Measurements from ENCODE around the gene IGF2BP2.
A peak's percentile ranks its signal among the peaks of the same experiment; 100 is the strongest.
"Not testable (repeated sequence)": the region's sequence is repeated elsewhere in the genome, so short reads cannot be mapped to it uniquely, and the experiment has no call there.

Gene IGF2BP2

GRCh38 chr3:185825639-185826481 lies 1.0 kb upstream of the IGF2BP2 start:
- Mint-ChIP-seq H3K27ac (no peak overlapping the region), H3K9me3 (no peaks in the 10 kb centered on the region), H3K36me3 (ENCODE audit: low read depth) (no peaks in the 10 kb centered on the region), H3K4me1 (peaks cover 10% of the 10 kb centered on the region), H3K4me3 (peak overlapping the region; percentile 71), H3K27me3 (peaks cover 68% of the 10 kb centered on the region)
- peak; percentile 53 for DNase-seq
- peak; percentile 52 for ATAC-seq

DNA sequence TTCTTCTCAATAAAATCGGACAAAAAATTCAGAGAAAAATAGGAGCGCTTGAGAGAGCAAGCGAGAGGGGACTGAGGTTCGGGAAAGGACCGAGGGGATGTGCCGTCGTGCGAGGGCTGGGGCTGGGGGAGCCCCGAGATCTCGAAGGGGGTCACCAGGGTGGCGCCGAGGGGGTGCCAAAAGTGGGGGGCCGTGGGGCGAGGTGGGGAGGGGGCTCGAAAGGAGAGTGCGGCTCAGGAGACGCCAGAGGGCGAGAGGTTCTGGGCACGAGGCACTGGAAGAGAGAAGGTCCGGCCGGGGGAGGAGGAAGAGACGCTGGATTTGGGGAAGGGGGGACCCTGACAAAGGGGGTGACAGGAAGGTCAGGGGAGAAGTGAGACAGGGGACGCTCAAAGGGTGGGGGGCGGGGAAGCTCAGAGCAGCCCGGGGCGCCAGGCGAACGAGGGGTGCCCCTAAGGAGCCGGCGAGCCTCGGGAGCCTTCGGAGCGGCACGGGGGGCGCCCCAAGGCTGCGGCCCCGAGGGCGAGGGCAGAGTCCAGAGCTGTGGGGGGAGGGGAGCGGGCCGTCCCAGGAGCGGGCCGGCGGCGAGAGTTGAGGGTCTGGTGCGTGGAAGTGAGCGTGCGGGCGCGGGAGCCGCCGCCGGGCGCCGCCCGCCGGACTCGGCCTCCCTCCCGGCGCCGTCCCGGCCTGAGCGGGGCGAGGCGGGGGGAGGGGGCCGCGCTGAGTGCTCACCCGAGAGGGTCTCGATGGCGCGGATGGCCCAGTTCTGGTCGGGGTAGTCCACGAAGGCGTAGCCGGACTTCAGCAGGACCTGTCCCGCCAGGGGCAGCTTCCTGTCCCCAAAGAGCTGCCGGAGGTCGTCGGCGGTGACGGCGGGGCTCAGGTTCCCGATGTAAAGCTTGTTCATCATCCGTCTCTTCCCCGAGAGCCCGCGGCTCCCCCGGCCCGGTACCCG lies 514 bp downstream of the IGF2BP2 start:
- Mint-ChIP-seq H3K4me3 (peak overlapping the region; percentile 76), H3K9me3 (no peaks in the 10 kb centered on the region), H3K36me3 (ENCODE audit: low read depth) (no peaks in the 10 kb centered on the region), H3K27me3 (peaks cover 65% of the 10 kb centered on the region), H3K4me1 (peaks cover 10% of the 10 kb centered on the region), H3K27ac (no peak overlapping the region)
- ATAC-seq (peak; percentile 29), DNase-seq (peak; percentile 33)

- Mint-ChIP-seq H3K27ac (no peak overlapping the region), H3K4me3 (peak overlapping the region; percentile 76), H3K9me3 (no peaks in the 10 kb centered on the region), H3K36me3 (ENCODE audit: low read depth) (no peaks in the 10 kb centered on the region), H3K4me1 (peaks cover 10% of the 10 kb centered on the region), H3K27me3 (peaks cover 64% of the 10 kb centered on the region)
- DNase-seq, result peak; percentile 19
- ATAC-seq, result no peak
Measured at GRCh38 chr3:185823078-185824044, 1.5 kb downstream of the IGF2BP2 start.

DNA sequence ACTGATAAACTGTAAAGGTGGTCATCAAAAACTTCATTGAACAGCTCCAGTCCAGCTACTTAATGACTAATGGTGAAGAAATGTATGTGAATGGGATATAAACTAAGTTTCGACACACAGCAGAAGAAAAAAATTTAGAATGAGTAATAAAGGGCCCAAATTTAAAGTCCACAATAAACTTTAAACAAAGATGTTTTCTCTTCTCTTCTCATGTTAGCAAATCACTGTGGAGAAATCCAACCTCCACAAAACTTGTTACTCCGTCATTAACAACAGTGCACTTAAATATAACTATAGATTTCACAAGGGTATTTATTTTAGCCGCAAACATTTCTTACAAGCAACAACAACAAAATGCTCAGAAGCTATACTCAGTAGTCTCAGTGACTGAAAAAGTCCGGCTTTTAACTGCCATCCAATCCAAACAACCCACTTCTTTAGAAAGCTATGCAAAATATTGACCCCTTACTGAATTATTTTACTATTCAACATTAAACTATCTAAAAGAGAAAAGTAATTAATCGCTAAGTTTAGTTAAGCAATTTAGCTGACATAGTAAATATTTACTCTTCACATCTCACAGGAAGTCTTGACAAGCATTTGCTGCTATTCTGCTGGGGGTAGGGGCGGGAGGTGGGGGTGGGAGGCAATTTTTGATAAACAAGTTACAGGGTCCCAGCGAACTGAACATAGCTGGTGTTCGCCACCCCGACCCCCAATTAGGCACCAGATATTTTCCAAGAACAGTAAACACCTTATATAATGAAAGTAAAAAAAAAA lies 2.4 kb downstream of the IGF2BP2 start:
- peaks cover 10% of the 10 kb centered on the region for H3K4me1 Mint-ChIP-seq
- no peaks in the 10 kb centered on the region for H3K9me3 Mint-ChIP-seq
- DNase-seq (no peak), ATAC-seq (no peak)
- H3K27ac Mint-ChIP-seq, result no peak overlapping the region
- peaks cover 57% of the 10 kb centered on the region for H3K27me3 Mint-ChIP-seq
- H3K36me3 Mint-ChIP-seq (ENCODE audit: low read depth), result no peaks in the 10 kb centered on the region
- peak overlapping the region; percentile 62 for H3K4me3 Mint-ChIP-seq

GRCh38 chr3:185820973-185821758 lies 3.7 kb downstream of the IGF2BP2 start:
- Mint-ChIP-seq H3K36me3 (ENCODE audit: low read depth) (no peaks in the 10 kb centered on the region), H3K27me3 (peaks cover 52% of the 10 kb centered on the region), H3K4me3 (no peak overlapping the region), H3K9me3 (no peaks in the 10 kb centered on the region), H3K27ac (no peak overlapping the region), H3K4me1 (peaks cover 10% of the 10 kb centered on the region)
- ATAC-seq (no peak), DNase-seq (no peak)

DNA sequence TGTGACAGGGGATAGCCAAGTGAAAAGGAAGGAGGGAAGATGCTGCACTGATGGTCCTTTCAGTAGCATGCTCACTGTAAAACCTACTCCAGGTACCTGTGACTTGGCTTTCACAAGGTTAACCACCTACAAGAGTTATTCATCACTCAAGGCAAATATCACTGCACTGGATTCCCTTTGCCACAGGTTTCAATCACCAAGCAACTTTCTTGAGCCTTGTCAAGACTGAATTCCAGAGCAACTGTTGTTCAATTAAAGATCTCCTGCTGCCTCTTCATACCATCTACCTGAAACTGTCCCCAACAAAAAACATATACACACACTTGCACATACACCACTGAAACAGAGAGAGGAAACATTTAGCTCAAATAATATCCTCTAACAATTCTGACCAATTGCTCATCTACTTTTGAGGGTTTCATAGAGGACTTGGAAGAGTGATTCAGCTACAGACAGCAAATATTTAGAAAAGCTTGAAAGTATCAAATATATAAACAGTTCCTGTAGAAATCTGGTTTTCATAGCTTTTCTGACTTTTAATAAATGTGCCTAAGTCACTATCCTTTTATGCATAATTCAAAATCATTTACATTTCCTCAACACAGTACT lies 6.5 kb downstream of the IGF2BP2 start:
- Mint-ChIP-seq H3K27ac (no peak overlapping the region), H3K9me3 (no peaks in the 10 kb centered on the region), H3K4me1 (peaks cover 3% of the 10 kb centered on the region), H3K4me3 (no peak overlapping the region), H3K36me3 (ENCODE audit: low read depth) (no peaks in the 10 kb centered on the region), H3K27me3 (peaks cover 42% of the 10 kb centered on the region)
- no peak for DNase-seq
- ATAC-seq, result no peak

DNA sequence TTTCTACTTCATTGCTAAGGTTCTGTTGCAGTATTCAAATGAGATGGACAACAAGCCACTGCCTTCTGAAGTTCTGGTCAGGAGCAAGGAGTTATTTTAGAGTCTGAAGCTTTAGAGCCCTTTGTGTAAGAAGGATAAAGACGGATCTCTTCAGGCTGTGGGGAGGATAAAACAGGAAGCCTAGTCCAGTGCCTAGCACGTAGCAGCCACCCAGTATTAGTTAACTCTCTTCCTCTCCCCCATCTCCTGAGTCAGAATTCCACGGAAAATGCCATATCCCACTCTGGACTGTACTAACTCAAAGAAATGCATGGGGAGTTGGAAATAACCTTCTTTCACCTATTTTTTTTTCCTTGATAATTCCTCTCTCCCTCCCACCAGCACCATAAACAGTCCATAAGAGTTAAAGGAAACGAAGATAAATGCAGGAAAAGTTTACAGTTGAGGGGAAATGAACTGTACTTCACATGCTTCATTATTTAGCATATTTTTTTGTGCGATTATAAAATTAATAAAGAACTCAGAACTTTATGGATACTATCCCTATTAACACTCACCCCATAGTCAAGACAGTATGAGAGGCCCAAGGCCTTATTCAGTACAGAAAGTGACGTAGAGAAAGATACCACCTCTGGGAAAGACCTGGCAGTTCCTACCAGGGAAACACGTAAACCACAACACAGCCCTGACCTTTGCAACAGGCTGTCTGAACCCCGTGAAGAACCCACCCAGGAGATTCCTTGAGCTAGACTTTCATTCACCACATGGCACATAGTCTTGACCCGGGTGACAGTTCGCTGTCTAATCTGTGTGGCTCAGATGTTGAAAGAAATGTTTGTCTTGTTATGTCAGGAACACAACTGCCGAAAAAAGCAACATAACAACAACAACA lies 9.2 kb downstream of the IGF2BP2 start:
- H3K9me3 Mint-ChIP-seq, result no peaks in the 10 kb centered on the region
- no peak overlapping the region for H3K27ac Mint-ChIP-seq
- H3K4me3 Mint-ChIP-seq, result no peak overlapping the region
- DNase-seq (no peak), ATAC-seq (peak; percentile 49)
- H3K27me3 Mint-ChIP-seq, result peaks cover 21% of the 10 kb centered on the region
- H3K4me1 Mint-ChIP-seq, result no peaks in the 10 kb centered on the region
- H3K36me3 Mint-ChIP-seq (ENCODE audit: low read depth), result no peaks in the 10 kb centered on the region

DNA sequence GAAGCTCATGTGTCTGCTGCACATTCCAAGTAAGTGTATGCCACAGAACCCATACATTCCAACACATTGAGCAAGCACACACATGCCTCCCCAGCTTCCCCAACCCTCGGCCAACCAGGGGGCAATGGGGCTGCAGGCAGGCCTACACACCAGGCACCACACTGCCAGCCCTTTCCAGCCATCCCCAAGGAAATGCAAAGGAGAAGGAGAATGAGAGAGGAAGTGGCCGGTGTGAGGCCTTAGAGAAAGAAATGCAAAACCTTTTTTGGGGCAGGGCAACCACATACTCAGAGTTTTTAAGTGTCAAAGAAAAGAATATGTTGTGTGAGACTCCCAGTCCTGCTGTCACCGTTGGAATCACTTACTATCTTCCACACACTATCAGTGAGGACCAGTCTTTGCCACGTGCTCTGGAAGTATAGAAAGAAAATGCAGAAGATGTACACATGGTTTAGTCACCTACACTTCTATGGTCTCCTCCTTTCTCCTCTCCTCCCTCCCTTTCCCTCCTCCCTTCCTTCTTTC lies 11.1 kb downstream of the IGF2BP2 start:
- Mint-ChIP-seq H3K9me3 (no peaks in the 10 kb centered on the region), H3K27ac (no peak overlapping the region), H3K4me3 (no peak overlapping the region), H3K4me1 (no peaks in the 10 kb centered on the region), H3K36me3 (ENCODE audit: low read depth) (no peaks in the 10 kb centered on the region), H3K27me3 (peaks cover 20% of the 10 kb centered on the region)
- ATAC-seq (no peak), DNase-seq (no peak)

GRCh38 chr3:185813205-185813604 lies 11.6 kb downstream of the IGF2BP2 start:
- Mint-ChIP-seq H3K4me3 (no peak overlapping the region), H3K27ac (no peak overlapping the region), H3K27me3 (peaks cover 17% of the 10 kb centered on the region), H3K36me3 (ENCODE audit: low read depth) (no peaks in the 10 kb centered on the region), H3K4me1 (no peaks in the 10 kb centered on the region), H3K9me3 (no peaks in the 10 kb centered on the region)
- DNase-seq, result no peak
- no peak for ATAC-seq

GRCh38 chr3:185807445-185808068 lies 17.3 kb downstream of the IGF2BP2 start:
- Mint-ChIP-seq H3K27ac (no peak overlapping the region), H3K27me3 (peaks cover 7% of the 10 kb centered on the region), H3K36me3 (ENCODE audit: low read depth) (no peaks in the 10 kb centered on the region), H3K4me3 (no peak overlapping the region), H3K9me3 (no peaks in the 10 kb centered on the region), H3K4me1 (no peaks in the 10 kb centered on the region)
- DNase-seq (no peak), ATAC-seq (no peak)

GRCh38 chr3:185798831-185799110 lies 26.1 kb downstream of the IGF2BP2 start:
- DNase-seq, ATAC-seq: not testable (repeated sequence)

More at GRCh38 chr3:185798831-185799110, 26.1 kb downstream of the IGF2BP2 start:
- H3K36me3 Mint-ChIP-seq (ENCODE audit: low read depth); H3K4me3 Mint-ChIP-seq; H3K4me1 Mint-ChIP-seq; H3K27ac Mint-ChIP-seq; H3K9me3 Mint-ChIP-seq; H3K27me3 Mint-ChIP-seq: not testable (repeated sequence)

All from activated naive CD8-positive, alpha-beta T cell treated with anti-CD3 and anti-CD28 coated beads, Interleukin-2, amount 50 U/mL, for 24 hours (primary cell).